ACC112 (cell line): ENCODE measurements around the gene BHLHE41.

Experiments used
- H2AFZ ChIP-seq: fragments of 200-600 bp; sonication (generic); one replicate; pipeline ENCODE4 v1.6.0; 2017; ENCODE audit warnings: antibody characterized with exemption, low read length; ENCODE audit not compliant: unreplicated experiment
- H3K27ac ChIP-seq: fragments of 200-600 bp; sonication (generic); 2 replicates; pipeline ENCODE4 v1.5.1; 2014; ENCODE audit warnings: low read depth, mild to moderate bottlenecking, antibody characterized with exemption, low read length, moderate library complexity
- H3K27me3 ChIP-seq: fragments of 200-600 bp; sonication (generic); 2 replicates; pipeline ENCODE4 v1.6.1; 2014; ENCODE audit warnings: mild to moderate bottlenecking, antibody characterized with exemption, low read length, moderate library complexity, mixed read lengths; ENCODE audit not compliant: insufficient read depth
- H3K36me3 ChIP-seq: fragments of 200-600 bp; sonication (generic); 2 replicates; pipeline ENCODE4 v1.6.1; 2016; ENCODE audit warnings: mild to moderate bottlenecking, antibody characterized with exemption, low read length, moderate library complexity, mixed read lengths; ENCODE audit not compliant: insufficient read depth
- H3K4me1 ChIP-seq: fragments of 200-600 bp; sonication (generic); one replicate; pipeline ENCODE4 v1.6.1; 2016; ENCODE audit warnings: low read length, mixed read lengths; ENCODE audit not compliant: insufficient read depth, unreplicated experiment, control insufficient read depth
- H3K4me3 ChIP-seq: fragments of 200-600 bp; sonication (generic); 2 replicates; pipeline ENCODE4 v1.5.1; 2014; ENCODE audit warnings: mild to moderate bottlenecking, low read depth, low read length
- H3K79me2 ChIP-seq: fragments of 200-600 bp; sonication (generic); one replicate; pipeline ENCODE4 v1.6.0; 2016; ENCODE audit warnings: low read length; ENCODE audit not compliant: control insufficient read depth, unreplicated experiment, insufficient read depth

The BHLHE41 gene

DNA sequence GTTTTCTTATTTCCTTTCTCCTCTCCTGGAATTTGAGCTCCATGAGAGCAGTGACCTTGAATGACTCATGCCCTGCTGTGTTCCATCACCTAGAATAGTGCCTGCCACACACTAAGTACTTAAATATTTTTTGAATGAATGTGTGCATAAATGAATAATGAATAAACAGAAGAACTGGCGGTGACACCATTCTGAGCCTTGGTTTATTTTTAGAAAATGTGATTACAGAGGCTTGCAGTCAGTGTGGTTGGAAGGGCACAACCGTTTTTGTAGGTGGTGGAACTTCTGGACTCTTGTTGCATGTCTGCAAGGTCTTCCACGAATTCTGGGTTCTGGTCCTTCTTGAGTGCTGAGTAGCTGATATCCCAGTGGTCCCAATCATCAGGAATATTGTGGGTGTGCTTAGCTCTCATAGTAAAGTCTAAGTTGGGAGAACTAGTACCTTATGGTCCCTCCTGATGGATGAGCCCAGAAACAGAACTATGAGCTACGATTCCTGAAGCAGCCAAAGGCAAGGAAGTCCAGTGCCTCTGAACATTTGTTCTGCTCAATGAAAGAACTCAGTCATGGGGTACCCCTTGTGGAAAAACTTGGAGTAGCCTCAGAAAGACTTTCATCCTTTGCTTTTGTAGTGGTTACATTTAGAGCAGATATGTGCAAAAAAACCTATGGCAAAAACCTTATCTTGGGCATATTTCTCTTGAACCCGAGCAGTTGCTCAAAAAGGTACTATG, 28.8 kb upstream of the BHLHE41 start:
- Histone ChIP-seq H3K4me3 (peak overlapping the region; percentile 57), H3K27me3 (no peaks in the 10 kb centered on the region), H3K79me2 (no peaks in the 10 kb centered on the region), H3K36me3 (no peaks in the 10 kb centered on the region), H3K4me1 (peaks cover 38% of the 10 kb centered on the region), H2AFZ (peak overlapping the region; percentile 29), H3K27ac (peak overlapping the region; percentile 71)

DNA sequence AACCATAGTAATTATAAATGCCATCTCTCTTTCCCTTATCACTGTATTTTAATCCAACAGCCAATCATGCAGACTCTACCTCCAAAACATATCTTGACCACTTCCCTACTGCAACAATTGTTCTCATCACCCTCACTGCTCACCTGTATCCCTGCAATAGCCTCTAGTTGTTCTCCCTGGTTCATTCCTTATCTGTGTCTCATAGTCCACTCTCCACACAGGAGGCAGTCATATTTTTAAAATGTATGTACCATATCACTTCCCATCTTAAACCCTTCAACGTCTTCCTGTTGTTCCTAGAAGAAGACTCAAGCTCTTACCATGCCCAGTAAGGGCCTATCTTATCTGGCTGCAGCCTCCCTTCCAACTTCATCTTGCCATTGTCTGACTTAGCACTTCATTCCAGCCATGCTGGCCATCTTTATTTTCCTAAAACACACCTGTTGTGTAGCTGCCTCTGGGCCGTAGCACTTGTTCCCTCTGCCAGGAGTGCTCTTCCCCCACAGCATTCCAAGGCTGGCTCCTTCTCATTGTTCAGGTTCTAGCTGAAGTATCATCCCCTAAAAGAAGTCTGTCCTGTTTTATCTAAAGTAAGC, 27.8 kb upstream of the BHLHE41 start:
- Histone ChIP-seq H3K79me2 (no peaks in the 10 kb centered on the region), H2AFZ (peak overlapping the region; percentile 6), H3K4me1 (peaks cover 38% of the 10 kb centered on the region), H3K27me3 (no peaks in the 10 kb centered on the region), H3K36me3 (no peaks in the 10 kb centered on the region), H3K4me3 (peak overlapping the region; percentile 19; the same call in 1 of the 2 replicates), H3K27ac (peak overlapping the region; percentile 54)

DNA sequence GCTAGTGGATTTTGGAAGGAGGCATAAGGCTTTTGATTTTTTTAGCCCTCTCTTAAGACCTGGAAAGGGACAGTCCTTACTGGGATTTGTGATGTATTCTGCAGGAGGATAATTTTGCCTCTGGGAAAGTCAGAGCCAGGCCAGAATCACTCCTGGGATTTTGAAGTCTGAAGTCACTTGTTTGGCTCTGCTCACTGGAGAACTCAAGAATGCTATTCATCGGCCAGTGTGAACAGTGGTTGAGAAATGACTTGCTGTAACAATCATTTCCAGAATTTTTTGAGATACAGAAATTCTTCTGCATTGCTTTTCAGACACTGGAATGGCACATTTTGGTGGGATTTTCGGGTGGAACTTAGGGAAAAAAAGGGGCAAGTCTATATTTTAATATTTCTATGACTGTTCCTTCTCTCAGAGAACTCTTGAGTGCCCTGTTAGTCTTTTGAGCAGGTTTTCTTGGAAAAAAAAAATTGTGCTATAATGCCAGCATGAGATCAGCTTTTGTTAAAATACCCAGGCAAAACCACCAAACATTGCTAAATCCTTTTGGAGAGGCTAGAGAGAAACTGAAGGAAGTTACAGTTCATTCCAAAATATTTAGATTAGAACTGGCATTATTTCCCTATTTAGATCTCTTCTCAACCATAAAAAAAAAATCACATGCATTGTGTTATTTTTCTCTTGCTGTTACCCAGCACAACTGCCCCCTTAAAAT, 26.1 kb upstream of the BHLHE41 start:
- H3K27ac ChIP-seq: peak overlapping the region; percentile 60
- H3K36me3 ChIP-seq: no peaks in the 10 kb centered on the region
- H3K4me3 ChIP-seq: no peak overlapping the region
- no peaks in the 10 kb centered on the region for H3K79me2 ChIP-seq
- H3K27me3 ChIP-seq: no peaks in the 10 kb centered on the region
- peak overlapping the region; percentile 45 for H2AFZ ChIP-seq
- peaks cover 38% of the 10 kb centered on the region for H3K4me1 ChIP-seq

DNA sequence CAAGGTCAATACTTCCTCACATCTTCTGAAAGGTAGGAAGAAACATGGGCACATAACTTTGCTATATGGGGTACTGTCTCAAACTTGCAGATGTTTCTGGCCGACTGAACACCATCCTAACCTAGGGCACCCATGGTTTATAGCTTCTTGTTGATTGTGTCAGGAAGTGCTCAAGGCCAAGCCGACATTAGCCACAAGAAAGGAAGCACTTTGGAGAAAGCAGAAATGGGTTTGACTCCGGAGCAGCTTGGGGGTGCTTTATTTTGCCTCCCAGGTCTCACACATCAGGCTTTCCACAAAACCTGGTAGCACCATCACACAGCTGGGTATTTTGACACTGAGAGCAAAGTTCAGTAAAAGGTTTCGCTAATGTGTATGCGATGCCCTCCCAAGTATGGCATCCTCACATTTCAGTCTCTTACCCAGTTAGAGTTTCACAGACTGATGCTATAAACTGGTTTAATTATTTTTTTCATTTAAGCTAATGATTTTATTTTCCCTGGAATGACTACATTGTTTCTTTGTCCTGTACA, 25.2 kb upstream of the BHLHE41 start:
- H3K36me3 ChIP-seq: no peaks in the 10 kb centered on the region
- H3K27me3 ChIP-seq: no peaks in the 10 kb centered on the region
- no peak overlapping the region for H2AFZ ChIP-seq
- H3K27ac ChIP-seq: no peak overlapping the region
- H3K4me1 ChIP-seq: peaks cover 38% of the 10 kb centered on the region
- H3K4me3 ChIP-seq: no peak overlapping the region
- H3K79me2 ChIP-seq: no peaks in the 10 kb centered on the region

DNA sequence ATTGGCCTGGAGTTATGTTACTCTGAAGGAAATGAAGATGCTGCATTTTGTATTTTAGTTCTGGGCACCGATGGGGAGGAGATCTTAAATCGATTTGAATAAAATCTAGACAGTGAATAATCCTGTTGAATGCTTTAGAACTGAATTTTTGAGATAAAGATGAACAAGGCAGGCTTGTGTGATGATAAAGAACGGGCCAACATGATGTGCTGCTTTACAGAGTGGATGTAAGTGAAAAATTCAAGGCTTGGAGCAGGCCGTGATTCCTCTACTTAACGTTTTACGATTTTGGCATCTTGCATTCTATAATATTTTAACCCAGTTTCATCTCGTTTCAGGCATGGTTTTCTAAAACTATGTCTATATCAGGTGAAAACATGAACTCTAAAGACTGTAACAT, 23.5 kb upstream of the BHLHE41 start:
- Histone ChIP-seq H3K36me3 (no peaks in the 10 kb centered on the region), H3K4me3 (no peak overlapping the region), H3K27me3 (no peaks in the 10 kb centered on the region), H3K79me2 (no peaks in the 10 kb centered on the region), H3K27ac (no peak overlapping the region), H3K4me1 (peaks cover 26% of the 10 kb centered on the region), H2AFZ (no peak overlapping the region)

DNA sequence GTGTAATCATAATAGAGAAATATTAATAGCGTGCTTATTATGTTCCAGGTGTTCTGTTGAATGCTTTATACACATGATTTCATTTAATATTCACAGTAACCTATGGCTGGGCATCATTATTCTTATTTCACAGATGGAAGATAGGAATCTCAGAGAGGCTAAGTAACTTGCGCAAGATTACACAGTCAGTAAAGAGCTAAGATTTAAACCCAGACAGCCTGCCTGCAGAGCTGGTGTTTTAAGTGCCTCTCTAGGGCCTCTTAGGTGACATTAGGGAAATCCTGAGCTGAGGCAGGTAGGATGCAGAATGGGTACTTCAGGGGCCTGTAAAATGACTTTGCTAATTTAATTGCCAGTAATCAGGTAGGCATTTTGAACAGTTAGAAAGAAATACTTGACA, 18.5 kb upstream of the BHLHE41 start:
- Histone ChIP-seq H3K79me2 (no peaks in the 10 kb centered on the region), H3K27ac (no peak overlapping the region), H3K4me3 (no peak overlapping the region), H3K27me3 (no peaks in the 10 kb centered on the region), H2AFZ (no peak overlapping the region), H3K36me3 (no peaks in the 10 kb centered on the region), H3K4me1 (no peaks in the 10 kb centered on the region)

DNA sequence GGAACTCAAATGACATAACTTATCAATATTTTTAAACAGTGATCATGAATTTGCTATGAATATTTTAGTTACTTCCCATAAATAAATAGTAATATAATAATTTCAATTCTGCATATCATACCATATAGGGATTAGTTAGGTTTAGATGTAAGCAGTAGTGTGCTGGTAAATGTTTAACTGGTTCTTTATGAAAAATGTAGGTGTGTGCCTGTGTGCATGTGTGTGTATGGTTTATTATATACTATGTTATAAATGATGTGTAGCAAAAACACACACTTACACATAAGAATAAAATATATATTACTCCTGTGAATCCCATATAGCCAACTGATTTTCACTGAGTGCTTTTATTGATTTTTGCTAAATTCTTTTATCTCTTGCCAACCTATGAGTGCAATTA, 14.0 kb upstream of the BHLHE41 start:
- no peak overlapping the region for H3K27ac ChIP-seq
- H2AFZ ChIP-seq: no peak overlapping the region
- H3K79me2 ChIP-seq: no peaks in the 10 kb centered on the region
- no peak overlapping the region for H3K4me3 ChIP-seq
- H3K4me1 ChIP-seq: no peaks in the 10 kb centered on the region
- H3K36me3 ChIP-seq: no peaks in the 10 kb centered on the region
- H3K27me3 ChIP-seq: no peaks in the 10 kb centered on the region

DNA sequence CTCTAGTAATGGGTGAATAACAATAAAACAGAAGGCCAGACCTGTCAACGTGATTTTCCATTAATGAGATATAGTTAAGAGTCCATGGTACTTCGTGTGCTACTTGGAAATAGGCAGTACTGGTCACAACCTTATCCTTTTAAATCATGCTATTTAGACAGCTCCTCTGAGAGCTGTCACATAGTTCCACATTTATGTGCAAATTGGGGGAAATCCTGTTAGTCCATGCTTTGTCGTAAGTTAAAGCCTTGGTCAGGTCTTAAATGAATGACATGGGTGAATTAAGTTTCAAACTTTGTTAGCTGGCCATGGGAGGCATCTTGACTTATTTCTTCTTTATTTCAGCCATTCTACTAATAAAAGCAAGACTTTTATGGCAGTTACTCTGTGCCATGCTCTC, 11.9 kb upstream of the BHLHE41 start:
- Histone ChIP-seq H3K4me3 (no peak overlapping the region), H3K36me3 (no peaks in the 10 kb centered on the region), H3K27me3 (0 out of 2 replicates have a peak, but pooled peaks cover 11% of the 10 kb centered on the region), H3K4me1 (no peaks in the 10 kb centered on the region), H2AFZ (no peak overlapping the region), H3K27ac (no peak overlapping the region), H3K79me2 (no peaks in the 10 kb centered on the region)

DNA sequence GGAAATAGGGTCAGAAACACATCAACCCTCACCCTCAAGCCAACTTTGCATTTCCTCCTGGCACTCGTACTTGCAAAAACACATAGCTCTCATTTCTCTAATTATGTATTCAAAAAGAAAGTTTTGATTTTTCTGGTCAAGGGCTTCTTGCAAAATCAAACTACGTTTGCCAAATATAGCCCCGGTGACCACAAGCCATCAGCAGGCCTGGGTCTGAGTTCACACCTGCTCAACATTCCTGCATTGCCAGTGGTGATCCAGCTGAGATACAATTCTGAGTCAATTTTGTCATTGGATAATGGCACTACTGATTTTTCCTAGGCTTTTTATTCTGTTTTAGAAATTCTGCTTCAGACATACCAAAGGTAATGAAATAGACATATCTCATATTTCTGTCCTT, 10.7 kb upstream of the BHLHE41 start:
- no peaks in the 10 kb centered on the region for H3K36me3 ChIP-seq
- H3K27me3 ChIP-seq: peaks cover 21% of the 10 kb centered on the region; the same call in 1 of the 2 replicates
- H3K4me3 ChIP-seq: no peak overlapping the region

DNA sequence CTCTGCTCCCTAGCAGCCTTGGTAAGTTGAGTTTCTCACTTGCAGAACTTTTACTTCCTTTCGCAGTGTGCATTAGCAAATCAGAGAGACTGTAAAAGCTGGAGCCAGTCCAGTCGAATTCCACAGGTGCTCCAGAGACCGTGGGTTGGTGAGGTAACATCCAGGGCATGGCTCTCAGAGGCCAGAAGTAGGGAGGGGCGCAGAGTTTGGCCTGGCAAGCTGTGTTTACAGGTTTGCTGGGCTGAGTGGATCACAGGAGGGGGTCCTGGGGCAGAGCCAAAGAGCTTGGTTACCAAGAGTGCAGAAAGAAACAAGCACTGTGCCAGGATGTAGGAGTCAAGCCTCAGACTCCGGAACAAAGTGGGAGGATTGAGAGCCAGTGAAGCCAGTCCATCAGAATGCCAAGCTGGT, 10.2 kb upstream of the BHLHE41 start:
- Histone ChIP-seq H3K27ac (no peak overlapping the region), H3K4me1 (no peaks in the 10 kb centered on the region), H3K79me2 (no peaks in the 10 kb centered on the region), H3K27me3 (peaks cover 21% of the 10 kb centered on the region; the same call in 1 of the 2 replicates), H3K4me3 (no peak overlapping the region), H3K36me3 (no peaks in the 10 kb centered on the region), H2AFZ (no peak overlapping the region)

More for the DNA sequence above, 10.7 kb upstream of the BHLHE41 start:
- no peak overlapping the region for H2AFZ ChIP-seq
- H3K79me2 ChIP-seq: no peaks in the 10 kb centered on the region
- H3K27ac ChIP-seq: no peak overlapping the region
- H3K4me1 ChIP-seq: no peaks in the 10 kb centered on the region
